Measurements from ENCODE around the gene HSD11B2. TPM values are rescaled to one million over a fixed set of nuclear protein-coding genes. Genes with fewer than 3 reads are reported as not detected.

HSD11B2 gene
- total RNA-seq, 2 donors from 2014 or later = 11.4 to 35.6 TPM

- H3K4me1 ChIP-seq (replicated peaks) = peaks cover 61% of the 10 kb centered on the region
- TF ChIP-seq CTCF (IDR thresholded peaks at IDR 0.05) (no peak), POLR2A (IDR thresholded peaks at IDR 0.05) (peak; percentile 27), POLR2AphosphoS5 (IDR thresholded peaks at IDR 0.05) (peak; percentile 79)
These were observed 28.3 kb downstream of the HSD11B2 start for GRCh38 chr16:67459066-67459860.

GRCh38 chr16:67459861-67460150, 28.9 kb downstream of the HSD11B2 start:
- intact Hi-C loops (cut with DNase I) = no loop called here
- H3K27me3 ChIP-seq (replicated peaks; ENCODE audit: insufficient read depth) = no peaks in the 10 kb centered on the region
- no CpG with 5 or more reads among the region's 3 CpGs for WGBS
- no peaks in the 10 kb centered on the region for H3K9me3 ChIP-seq
- H3K27ac ChIP-seq = peak overlapping the region; percentile 91 to 92
- TF ChIP-seq POLR2AphosphoS5 (IDR thresholded peaks at IDR 0.05) = no peak
- no peak for TF ChIP-seq POLR2A (IDR thresholded peaks at IDR 0.05)
- no peak for TF ChIP-seq CTCF (IDR thresholded peaks at IDR 0.05)
- H3K36me3 ChIP-seq = no peaks in the 10 kb centered on the region
- DNase-seq (ENCODE audit: low spot score) = no peak
- H3K4me1 ChIP-seq (replicated peaks) = peaks cover 61% of the 10 kb centered on the region
- H3K4me3 ChIP-seq = no peak overlapping the region

More at GRCh38 chr16:67459066-67459860, 28.3 kb downstream of the HSD11B2 start:
- WGBS = 30% methylated on average over 5 of the region's 7 CpGs
- H3K36me3 ChIP-seq = no peaks in the 10 kb centered on the region
- DNase-seq (ENCODE audit: low spot score) = peak; percentile 83
- peak overlapping the region; percentile 91 to 92 for H3K27ac ChIP-seq
- H3K27me3 ChIP-seq (replicated peaks; ENCODE audit: insufficient read depth) = no peaks in the 10 kb centered on the region
- intact Hi-C loops (cut with DNase I) = no loop called here
- H3K9me3 ChIP-seq = no peaks in the 10 kb centered on the region
- H3K4me3 ChIP-seq = no peak overlapping the region

GRCh38 chr16:67460168-67460567, 29.2 kb downstream of the HSD11B2 start:
- H3K27me3 ChIP-seq (replicated peaks; ENCODE audit: insufficient read depth) = no peaks in the 10 kb centered on the region
- H3K27ac ChIP-seq = peak overlapping the region; percentile 91 to 92
- WGBS = 67% methylated on average over 5 of the region's 5 CpGs
- H3K4me3 ChIP-seq = no peak overlapping the region
- no peak for DNase-seq (ENCODE audit: low spot score)
- H3K9me3 ChIP-seq = no peaks in the 10 kb centered on the region
- intact Hi-C loops (cut with DNase I) = no loop called here
- H3K36me3 ChIP-seq = no peaks in the 10 kb centered on the region
- H3K4me1 ChIP-seq (replicated peaks) = peaks cover 61% of the 10 kb centered on the region
- no peak for TF ChIP-seq CTCF (IDR thresholded peaks at IDR 0.05)
- no peak for TF ChIP-seq POLR2AphosphoS5 (IDR thresholded peaks at IDR 0.05)
- no peak for TF ChIP-seq POLR2A (IDR thresholded peaks at IDR 0.05)

- TF ChIP-seq POLR2A (IDR thresholded peaks at IDR 0.05) = no peak
- no peak for TF ChIP-seq CTCF (IDR thresholded peaks at IDR 0.05)
- TF ChIP-seq POLR2AphosphoS5 (IDR thresholded peaks at IDR 0.05) = no peak
- no peaks in the 10 kb centered on the region for H3K36me3 ChIP-seq
- no peak for DNase-seq (ENCODE audit: low spot score)
- peak overlapping the region; percentile 91 to 92 for H3K27ac ChIP-seq
- intact Hi-C loops (cut with DNase I) = no loop called here
- no peak overlapping the region for H3K4me3 ChIP-seq
- peaks cover 61% of the 10 kb centered on the region for H3K4me1 ChIP-seq (replicated peaks)
- no peaks in the 10 kb centered on the region for H3K9me3 ChIP-seq
- WGBS = 87% methylated on average over 2 of the region's 2 CpGs
- no peaks in the 10 kb centered on the region for H3K27me3 ChIP-seq (replicated peaks; ENCODE audit: insufficient read depth)
These were observed 30.0 kb downstream of the HSD11B2 start for GRCh38 chr16:67460961-67461360.

All from prostate gland (tissue), 2 donors.